Measurements from ENCODE around the gene PKN2.

PKN2 gene

GRCh38 chr1:88683541-88684481 lies at the start of gene PKN2:
Gene PKN2 (plus strand): TSS chr1:88684273. CDS start chr1:88684581, 308 bp downstream.
- H3K4me3 ChIP-seq (ENCODE audit: low read depth in 1 of 2, low read length in 2 of 2), result peak within 1 kb of the TSS; percentile 80 to 81
- peak within 1 kb of the TSS; percentile 98 for H3K27ac ChIP-seq (ENCODE audit: low read depth, low read length)
- H3K27me3 ChIP-seq (ENCODE audit: control insufficient read depth in 1 of 2, insufficient read depth in 2 of 2, low read length in 2 of 2), result no peaks in the 10 kb centered on the region
- peaks cover 20% of the 10 kb centered on the region for H3K4me1 ChIP-seq (ENCODE audit: insufficient read depth, low read length)
- H3K36me3 ChIP-seq (ENCODE audit: insufficient read depth, low read length), result no peaks in the 10 kb centered on the region
- H3K9ac ChIP-seq (ENCODE audit: low read length), result peak within 1 kb of the TSS; percentile 96
- no peaks in the 10 kb centered on the region for H3K9me3 ChIP-seq (ENCODE audit: low read length)

DNA sequence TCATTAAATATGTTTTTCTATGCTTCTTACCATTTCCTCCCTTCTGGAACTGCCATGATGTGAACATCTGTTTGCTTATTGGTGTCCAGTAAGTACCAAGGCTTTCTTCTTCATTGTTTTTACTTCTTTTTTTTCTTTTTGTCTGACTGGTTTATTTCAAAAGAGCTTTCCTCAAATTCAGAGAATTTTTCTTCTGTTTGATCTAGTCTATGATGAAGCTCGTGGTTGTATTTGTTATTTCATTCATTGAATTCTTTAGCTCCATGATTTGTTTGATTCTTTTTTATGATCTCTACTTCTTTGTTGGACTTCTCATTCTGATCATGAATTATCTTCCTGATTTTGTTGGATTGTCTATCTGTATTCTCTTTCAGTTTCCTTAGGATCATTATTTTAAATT lies 49.5 kb upstream of the PKN2 start:
- H3K9ac ChIP-seq (ENCODE audit: low read length), result no peak overlapping the region
- no peaks in the 10 kb centered on the region for H3K36me3 ChIP-seq (ENCODE audit: insufficient read depth, low read length)
- no peaks in the 10 kb centered on the region for H3K4me1 ChIP-seq (ENCODE audit: insufficient read depth, low read length)
- peaks cover 5% of the 10 kb centered on the region for H3K9me3 ChIP-seq (ENCODE audit: low read length)
- H3K27me3 ChIP-seq (ENCODE audit: control insufficient read depth in 1 of 2, insufficient read depth in 2 of 2, low read length in 2 of 2), result no peaks in the 10 kb centered on the region
- H3K27ac ChIP-seq (ENCODE audit: low read depth, low read length), result no peak overlapping the region
- H3K4me3 ChIP-seq (ENCODE audit: low read depth in 1 of 2, low read length in 2 of 2), result no peak overlapping the region

- no peaks in the 10 kb centered on the region for H3K36me3 ChIP-seq (ENCODE audit: insufficient read depth, low read length)
- H3K4me1 ChIP-seq (ENCODE audit: insufficient read depth, low read length), result no peaks in the 10 kb centered on the region
- H3K27me3 ChIP-seq (ENCODE audit: control insufficient read depth in 1 of 2, insufficient read depth in 2 of 2, low read length in 2 of 2), result no peaks in the 10 kb centered on the region
- no peak overlapping the region for H3K4me3 ChIP-seq (ENCODE audit: low read depth in 1 of 2, low read length in 2 of 2)
- no peaks in the 10 kb centered on the region for H3K9me3 ChIP-seq (ENCODE audit: low read length)
- no peak overlapping the region for H3K9ac ChIP-seq (ENCODE audit: low read length)
- no peak overlapping the region for H3K27ac ChIP-seq (ENCODE audit: low read depth, low read length)
Measured at GRCh38 chr1:88640060-88640459, 44.0 kb upstream of the PKN2 start.

DNA sequence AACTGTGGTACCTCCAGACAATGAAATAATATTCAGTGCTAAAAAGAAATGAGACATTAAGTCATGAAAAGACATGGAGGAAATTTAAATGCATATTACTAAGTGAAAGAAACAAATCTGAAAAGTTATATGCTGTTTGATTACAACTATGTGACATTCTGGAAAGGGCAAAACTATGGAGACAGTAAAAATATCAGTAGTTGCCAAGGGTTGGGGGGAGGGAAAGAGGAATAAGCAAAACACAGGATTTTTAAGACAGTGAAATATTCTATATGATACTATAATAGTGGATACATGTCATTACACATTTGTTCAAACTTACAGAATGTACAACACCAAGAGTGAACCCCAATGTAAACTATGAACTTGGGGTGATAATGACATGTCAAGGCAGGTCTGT lies 38.2 kb upstream of the PKN2 start:
- Histone ChIP-seq H3K27me3 (ENCODE audit: control insufficient read depth in 1 of 2, insufficient read depth in 2 of 2, low read length in 2 of 2) (no peaks in the 10 kb centered on the region), H3K27ac (ENCODE audit: low read depth, low read length) (no peak overlapping the region), H3K9me3 (ENCODE audit: low read length) (no peaks in the 10 kb centered on the region), H3K4me3 (ENCODE audit: low read depth in 1 of 2, low read length in 2 of 2) (no peak overlapping the region), H3K36me3 (ENCODE audit: insufficient read depth, low read length) (no peaks in the 10 kb centered on the region), H3K4me1 (ENCODE audit: insufficient read depth, low read length) (no peaks in the 10 kb centered on the region), H3K9ac (ENCODE audit: low read length) (no peak overlapping the region)

GRCh38 chr1:88646476-88647248 lies 37.4 kb upstream of the PKN2 start:
- Histone ChIP-seq H3K9ac (ENCODE audit: low read length) (no peak overlapping the region), H3K27me3 (ENCODE audit: control insufficient read depth in 1 of 2, insufficient read depth in 2 of 2, low read length in 2 of 2) (no peaks in the 10 kb centered on the region), H3K4me1 (ENCODE audit: insufficient read depth, low read length) (no peaks in the 10 kb centered on the region), H3K36me3 (ENCODE audit: insufficient read depth, low read length) (no peaks in the 10 kb centered on the region), H3K4me3 (ENCODE audit: low read depth in 1 of 2, low read length in 2 of 2) (no peak overlapping the region), H3K27ac (ENCODE audit: low read depth, low read length) (no peak overlapping the region), H3K9me3 (ENCODE audit: low read length) (no peaks in the 10 kb centered on the region)

- no peak overlapping the region for H3K9ac ChIP-seq (ENCODE audit: low read length)
- no peak overlapping the region for H3K27ac ChIP-seq (ENCODE audit: low read depth, low read length)
- no peak overlapping the region for H3K4me3 ChIP-seq (ENCODE audit: low read depth in 1 of 2, low read length in 2 of 2)
- no peaks in the 10 kb centered on the region for H3K9me3 ChIP-seq (ENCODE audit: low read length)
- no peaks in the 10 kb centered on the region for H3K4me1 ChIP-seq (ENCODE audit: insufficient read depth, low read length)
- H3K36me3 ChIP-seq (ENCODE audit: insufficient read depth, low read length), result no peaks in the 10 kb centered on the region
- no peaks in the 10 kb centered on the region for H3K27me3 ChIP-seq (ENCODE audit: control insufficient read depth in 1 of 2, insufficient read depth in 2 of 2, low read length in 2 of 2)
Measured at GRCh38 chr1:88647249-88647645, 36.8 kb upstream of the PKN2 start.

- Histone ChIP-seq H3K4me1 (ENCODE audit: insufficient read depth, low read length) (no peaks in the 10 kb centered on the region), H3K9ac (ENCODE audit: low read length) (no peak overlapping the region), H3K27me3 (ENCODE audit: control insufficient read depth in 1 of 2, insufficient read depth in 2 of 2, low read length in 2 of 2) (no peaks in the 10 kb centered on the region), H3K4me3 (ENCODE audit: low read depth in 1 of 2, low read length in 2 of 2) (no peak overlapping the region), H3K36me3 (ENCODE audit: insufficient read depth, low read length) (no peaks in the 10 kb centered on the region), H3K9me3 (ENCODE audit: low read length) (no peaks in the 10 kb centered on the region), H3K27ac (ENCODE audit: low read depth, low read length) (no peak overlapping the region)
Measured at GRCh38 chr1:88647749-88648415, 36.2 kb upstream of the PKN2 start.

DNA sequence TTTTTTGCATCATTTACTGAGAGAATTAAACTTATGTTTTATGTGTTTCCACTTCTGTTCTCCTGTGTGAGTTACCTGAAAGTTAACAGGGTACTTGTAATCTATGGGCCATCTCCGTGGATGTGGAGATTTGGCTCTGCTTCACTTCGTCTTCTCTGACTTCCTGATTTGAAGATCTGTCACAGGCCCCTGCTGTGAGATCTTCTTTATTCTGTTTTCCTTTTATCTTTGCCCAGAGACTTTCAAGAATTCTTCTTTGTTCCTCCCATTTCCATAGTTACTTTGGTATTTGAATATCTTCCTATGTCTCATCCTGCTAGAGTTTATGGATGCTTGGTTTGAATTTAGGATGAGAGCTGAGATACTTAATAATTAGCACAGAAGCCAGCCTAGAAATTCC lies 35.4 kb upstream of the PKN2 start:
- Histone ChIP-seq H3K4me3 (ENCODE audit: low read depth in 1 of 2, low read length in 2 of 2) (no peak overlapping the region), H3K9ac (ENCODE audit: low read length) (no peak overlapping the region), H3K4me1 (ENCODE audit: insufficient read depth, low read length) (no peaks in the 10 kb centered on the region), H3K27me3 (ENCODE audit: control insufficient read depth in 1 of 2, insufficient read depth in 2 of 2, low read length in 2 of 2) (no peaks in the 10 kb centered on the region), H3K9me3 (ENCODE audit: low read length) (no peaks in the 10 kb centered on the region), H3K36me3 (ENCODE audit: insufficient read depth, low read length) (no peaks in the 10 kb centered on the region), H3K27ac (ENCODE audit: low read depth, low read length) (no peak overlapping the region)

DNA sequence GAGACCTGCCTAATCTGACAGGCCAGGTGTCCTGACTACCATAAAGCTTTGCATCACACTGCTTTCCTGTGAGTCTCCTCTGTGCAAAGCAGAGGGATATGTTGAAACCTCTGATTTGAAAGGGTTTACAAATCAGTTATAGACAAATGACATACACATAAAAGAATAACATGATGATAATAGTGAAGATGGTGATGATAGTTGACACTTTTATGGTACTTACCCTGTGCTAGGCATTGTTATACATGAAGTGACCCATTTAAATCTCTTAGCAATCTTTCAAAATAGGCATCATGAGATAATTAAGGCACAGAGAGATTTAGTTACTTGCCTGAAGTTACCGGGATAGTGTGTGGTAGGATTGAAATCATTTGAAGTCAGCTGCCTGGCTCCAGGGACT lies 34.1 kb upstream of the PKN2 start:
- Histone ChIP-seq H3K4me3 (ENCODE audit: low read depth in 1 of 2, low read length in 2 of 2) (no peak overlapping the region), H3K4me1 (ENCODE audit: insufficient read depth, low read length) (no peaks in the 10 kb centered on the region), H3K9me3 (ENCODE audit: low read length) (no peaks in the 10 kb centered on the region), H3K9ac (ENCODE audit: low read length) (no peak overlapping the region), H3K27me3 (ENCODE audit: control insufficient read depth in 1 of 2, insufficient read depth in 2 of 2, low read length in 2 of 2) (no peaks in the 10 kb centered on the region), H3K36me3 (ENCODE audit: insufficient read depth, low read length) (no peaks in the 10 kb centered on the region), H3K27ac (ENCODE audit: low read depth, low read length) (no peak overlapping the region)

DNA sequence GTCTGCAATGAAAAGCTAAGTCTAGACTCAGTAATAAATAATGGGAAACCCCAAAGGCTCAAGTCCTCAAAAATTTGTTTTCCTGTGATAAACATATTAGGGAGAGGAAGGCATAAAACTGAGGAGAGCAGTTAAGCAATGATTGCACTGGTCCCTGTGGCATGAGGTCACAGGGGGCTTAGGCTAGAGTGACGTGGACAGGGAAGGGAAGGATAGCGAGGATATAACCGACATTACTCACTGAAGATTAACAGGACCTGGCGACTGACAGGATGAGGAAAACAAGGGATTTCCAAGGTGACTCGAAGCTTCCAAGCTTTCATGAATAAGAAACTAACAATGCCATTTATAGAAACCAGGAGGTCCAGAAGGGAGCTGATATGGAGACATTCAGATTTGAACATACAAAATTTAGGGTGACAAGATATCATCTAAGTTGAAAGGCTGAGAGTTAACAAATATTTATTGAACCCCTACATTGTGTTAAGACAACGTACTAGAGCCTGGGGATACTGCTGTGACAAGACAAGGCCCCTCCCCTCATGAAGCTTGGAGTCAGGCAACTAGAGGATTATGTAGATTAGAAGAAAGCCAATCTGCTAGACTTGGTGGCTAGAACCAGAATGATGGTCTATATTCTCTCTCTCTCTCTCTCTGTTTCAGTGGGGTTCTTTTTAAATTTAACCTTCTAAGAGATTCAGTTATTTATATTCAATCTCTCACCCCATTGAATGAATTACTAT lies 33.2 kb upstream of the PKN2 start:
- Histone ChIP-seq H3K27me3 (ENCODE audit: control insufficient read depth in 1 of 2, insufficient read depth in 2 of 2, low read length in 2 of 2) (no peaks in the 10 kb centered on the region), H3K36me3 (ENCODE audit: insufficient read depth, low read length) (no peaks in the 10 kb centered on the region), H3K9me3 (ENCODE audit: low read length) (no peaks in the 10 kb centered on the region), H3K27ac (ENCODE audit: low read depth, low read length) (no peak overlapping the region), H3K4me1 (ENCODE audit: insufficient read depth, low read length) (no peaks in the 10 kb centered on the region), H3K9ac (ENCODE audit: low read length) (no peak overlapping the region), H3K4me3 (ENCODE audit: low read depth in 1 of 2, low read length in 2 of 2) (no peak overlapping the region)

DNA sequence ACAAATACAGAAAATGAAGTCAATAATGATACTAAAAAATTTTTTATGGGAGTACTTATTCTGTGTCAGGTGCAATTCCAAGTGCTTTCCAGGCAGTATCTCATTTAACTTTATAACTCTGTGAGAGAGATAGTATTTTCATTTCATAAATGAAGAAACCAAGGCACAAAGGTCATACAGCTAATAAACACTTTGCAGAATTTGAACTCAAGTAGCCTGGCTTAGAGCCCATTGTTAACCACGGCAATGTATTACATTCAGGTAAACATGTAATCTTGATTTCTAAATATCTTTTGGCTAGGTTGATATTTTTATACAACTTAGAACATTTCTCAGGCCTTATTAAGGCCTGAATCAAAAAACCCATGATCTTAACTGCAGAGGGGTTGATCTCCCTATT lies 28.9 kb upstream of the PKN2 start:
- H3K4me3 ChIP-seq (ENCODE audit: low read depth in 1 of 2, low read length in 2 of 2), result no peak overlapping the region
- no peaks in the 10 kb centered on the region for H3K27me3 ChIP-seq (ENCODE audit: control insufficient read depth in 1 of 2, insufficient read depth in 2 of 2, low read length in 2 of 2)
- no peaks in the 10 kb centered on the region for H3K36me3 ChIP-seq (ENCODE audit: insufficient read depth, low read length)
- H3K4me1 ChIP-seq (ENCODE audit: insufficient read depth, low read length), result no peaks in the 10 kb centered on the region
- no peak overlapping the region for H3K27ac ChIP-seq (ENCODE audit: low read depth, low read length)
- H3K9me3 ChIP-seq (ENCODE audit: low read length), result no peaks in the 10 kb centered on the region
- H3K9ac ChIP-seq (ENCODE audit: low read length), result no peak overlapping the region
